ENCODE results near the gene RPUSD3. TPM values are rescaled to one million over a fixed set of nuclear protein-coding genes. Genes with fewer than 3 reads are reported as not detected.

RPUSD3 gene
- total and polyA plus RNA-seq, 2 donors (not counting 3 experiments of a cell fraction or from before 2014, with no cell fraction given), result 38.9 to 56.6 TPM

DNA sequence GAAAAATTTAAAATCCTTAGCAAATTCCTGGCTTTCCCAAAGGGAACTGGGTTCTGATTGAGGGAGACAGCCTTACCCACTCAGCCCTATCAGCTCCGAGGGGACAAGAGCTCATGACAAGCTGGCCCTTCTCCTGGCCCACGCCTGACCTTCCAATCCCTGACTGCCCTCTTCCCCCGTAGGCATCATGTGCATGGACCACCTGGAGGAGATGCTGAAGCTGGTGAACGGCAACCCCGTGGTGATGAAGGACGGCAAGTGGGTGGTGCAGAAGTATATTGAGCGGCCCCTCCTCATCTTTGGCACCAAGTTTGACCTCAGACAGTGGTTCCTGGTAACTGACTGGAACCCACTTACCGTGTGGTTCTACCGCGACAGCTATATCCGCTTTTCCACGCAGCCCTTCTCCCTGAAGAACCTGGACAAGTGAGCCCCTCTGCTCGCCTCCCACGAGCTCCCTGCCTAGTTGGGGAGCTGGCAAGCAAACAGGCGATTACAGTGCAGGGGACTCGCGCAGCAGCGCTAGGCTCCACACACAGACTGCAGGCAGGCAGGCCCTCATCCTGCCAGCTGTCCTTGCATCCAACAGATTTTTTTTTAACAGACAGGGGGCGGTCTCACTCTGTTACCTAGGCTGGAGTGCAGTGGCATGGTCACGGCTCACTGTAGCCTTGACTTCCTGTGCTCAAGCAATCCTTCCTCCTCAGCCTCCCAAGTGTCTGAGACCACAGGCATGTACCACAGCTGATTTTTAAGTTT is 16.8 kb downstream of the RPUSD3 start:
- intact Hi-C loops (cut with micrococcal nuclease), result no loop called here
- Histone ChIP-seq H3K27me3 (ENCODE audit: control insufficient read depth in 2 of 2, insufficient read depth in 2 of 2, low read length in 2 of 2) (no peaks in the 10 kb centered on the region), H2AFZ (ENCODE audit: low read depth, low read length) (no peak overlapping the region), H3K27ac (ENCODE audit: insufficient read depth, low read depth, low read length) (no peak overlapping the region), H3K79me2 (ENCODE audit: control insufficient read depth, insufficient read depth, low read length) (no peaks in the 10 kb centered on the region), H3K9ac (replicated peaks; ENCODE audit: extremely low read depth, insufficient read depth, low read length) (no peak overlapping the region), H3K36me3 (ENCODE audit: control insufficient read depth in 2 of 2, extremely low read depth in 1 of 2, insufficient read depth in 2 of 2, low read length in 2 of 2) (peaks cover 0 to 7% of the 10 kb centered on the region in 2 experiments), H3K9me3 (replicated peaks; ENCODE audit: control insufficient read depth, insufficient read depth, low read length) (no peaks in the 10 kb centered on the region), H3K4me3 (replicated peaks in 1 of 3; ENCODE audit: insufficient read depth in 1 of 3, low read depth in 1 of 3, low read length in 3 of 3) (no peak overlapping the region), H3K4me2 (ENCODE audit: insufficient read depth, low read length) (no peak overlapping the region), H3K9me1 (replicated peaks; ENCODE audit: control insufficient read depth, extremely low read depth, insufficient read depth, low read length) (no peaks in the 10 kb centered on the region), H4K20me1 (replicated peaks; ENCODE audit: control insufficient read depth, extremely low read depth, insufficient read depth, low read length) (no peaks in the 10 kb centered on the region), H3K4me1 (ENCODE audit: control insufficient read depth, extremely low read depth, insufficient read depth, low read length) (no peaks in the 10 kb centered on the region)
- ChIA-PET POLR2A (no interaction called here), CTCF (interaction anchor here (0.7 to 2.2 kb wide), 6 partner anchors 11 to 161 kb away, joined by 3 to 8 read pairs (median 4); no protein-coding TSS in a partner anchor)
- dilution Hi-C loops (cut with MboI; ENCODE audit: extremely low pct_ligation_motif_present, low sequenced_read_pairs), result no loop called here
- FAIRE-seq (peak; percentile 73), DNase-seq (ENCODE audit: low read depth, low spot score) (no peak)
- TF ChIP-seq JUN (IDR thresholded peaks at IDR 0.05; ENCODE audit: borderline replicate concordance, insufficient read depth, insufficient read length, low read depth), result no peak
- TF ChIP-seq, protein P1, sequence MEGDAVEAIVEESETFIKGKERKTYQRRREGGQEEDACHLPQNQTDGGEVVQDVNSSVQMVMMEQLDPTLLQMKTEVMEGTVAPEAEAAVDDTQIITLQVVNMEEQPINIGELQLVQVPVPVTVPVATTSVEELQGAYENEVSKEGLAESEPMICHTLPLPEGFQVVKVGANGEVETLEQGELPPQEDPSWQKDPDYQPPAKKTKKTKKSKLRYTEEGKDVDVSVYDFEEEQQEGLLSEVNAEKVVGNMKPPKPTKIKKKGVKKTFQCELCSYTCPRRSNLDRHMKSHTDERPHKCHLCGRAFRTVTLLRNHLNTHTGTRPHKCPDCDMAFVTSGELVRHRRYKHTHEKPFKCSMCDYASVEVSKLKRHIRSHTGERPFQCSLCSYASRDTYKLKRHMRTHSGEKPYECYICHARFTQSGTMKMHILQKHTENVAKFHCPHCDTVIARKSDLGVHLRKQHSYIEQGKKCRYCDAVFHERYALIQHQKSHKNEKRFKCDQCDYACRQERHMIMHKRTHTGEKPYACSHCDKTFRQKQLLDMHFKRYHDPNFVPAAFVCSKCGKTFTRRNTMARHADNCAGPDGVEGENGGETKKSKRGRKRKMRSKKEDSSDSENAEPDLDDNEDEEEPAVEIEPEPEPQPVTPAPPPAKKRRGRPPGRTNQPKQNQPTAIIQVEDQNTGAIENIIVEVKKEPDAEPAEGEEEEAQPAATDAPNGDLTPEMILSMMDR (IDR thresholded peaks at IDR 0.05; ENCODE audit: extremely low read depth in 1 of 2, insufficient read depth in 1 of 2, low read depth in 1 of 2, low read length in 2 of 2), result peak; percentile 16 to 30
- no TSS peak for BruUV-seq (replicated peaks)

DNA sequence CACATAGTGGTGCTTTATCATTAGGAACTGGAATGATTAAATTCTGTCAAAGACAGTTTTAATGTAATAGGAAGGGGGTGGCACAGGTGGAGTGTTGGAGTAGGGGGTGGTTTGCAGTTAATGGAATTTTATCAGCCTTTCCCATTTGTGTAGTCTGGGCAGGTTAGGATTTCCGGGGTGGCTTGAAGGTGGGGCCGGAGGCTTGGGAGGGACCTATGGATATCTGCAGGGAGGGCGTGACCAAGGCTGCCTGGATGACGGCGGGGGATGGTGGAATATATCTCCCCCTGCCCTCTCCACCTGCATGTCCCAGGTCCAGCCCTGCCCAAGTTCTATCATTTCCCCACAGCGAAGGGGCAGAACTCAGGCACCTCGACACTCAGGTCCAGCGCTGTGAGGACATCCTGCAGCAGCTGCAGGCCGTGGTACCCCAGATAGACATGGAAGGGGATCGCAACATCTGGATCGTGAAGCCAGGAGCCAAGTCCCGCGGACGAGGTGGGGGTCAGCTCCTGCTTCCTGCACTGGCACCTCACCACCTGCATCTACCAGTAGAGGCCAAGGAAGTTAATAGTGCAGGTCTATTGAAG is 18.3 kb downstream of the RPUSD3 start:
- no peak overlapping the region for H2AFZ ChIP-seq (ENCODE audit: low read depth, low read length)
- H3K9me3 ChIP-seq (replicated peaks; ENCODE audit: control insufficient read depth, insufficient read depth, low read length), result no peaks in the 10 kb centered on the region
- dilution Hi-C loops (cut with MboI; ENCODE audit: extremely low pct_ligation_motif_present, low sequenced_read_pairs), result no loop called here
- H3K79me2 ChIP-seq (ENCODE audit: control insufficient read depth, insufficient read depth, low read length), result no peaks in the 10 kb centered on the region
- ChIA-PET POLR2A (no interaction called here), CTCF (interaction anchor here (1.1 to 1.7 kb wide), 2 partner anchors 17 to 121 kb away, joined by 3 to 4 read pairs; no protein-coding TSS in a partner anchor)
- no peak for FAIRE-seq
- no peak overlapping the region for H3K4me2 ChIP-seq (ENCODE audit: insufficient read depth, low read length)
- TF ChIP-seq GATA2 (IDR thresholded peaks at IDR 0.05; ENCODE audit: insufficient read depth, insufficient read length, low read depth, low read length), result no peak
- TF ChIP-seq, protein P1 (IDR thresholded peaks at IDR 0.05; ENCODE audit: extremely low read depth in 1 of 2, insufficient read depth in 1 of 2, low read depth in 1 of 2, low read length in 2 of 2), result no peak
- no peak for TF ChIP-seq MYC (IDR thresholded peaks at IDR 0.05; ENCODE audit: low read depth, low read length)
- TF ChIP-seq POLR2AphosphoS5 (IDR thresholded peaks at IDR 0.05; ENCODE audit: insufficient read depth, low read depth, low read length), result no peak
- no peak for TF ChIP-seq POLR2A (IDR thresholded peaks at IDR 0.05; ENCODE audit: low read depth, low read length)
- TF ChIP-seq, protein P2, sequence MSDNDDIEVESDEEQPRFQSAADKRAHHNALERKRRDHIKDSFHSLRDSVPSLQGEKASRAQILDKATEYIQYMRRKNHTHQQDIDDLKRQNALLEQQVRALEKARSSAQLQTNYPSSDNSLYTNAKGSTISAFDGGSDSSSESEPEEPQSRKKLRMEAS (IDR thresholded peaks at IDR 0.05; ENCODE audit: insufficient read depth, insufficient read length), result no peak
- no peak for TF ChIP-seq FOS (IDR thresholded peaks at IDR 0.05; ENCODE audit: borderline replicate concordance, insufficient read depth, low read length)
- TF ChIP-seq EZH2 (IDR thresholded peaks at IDR 0.05; ENCODE audit: borderline replicate concordance, low read depth, low read length, severe bottlenecking), result no peak
- no peak for TF ChIP-seq JUN (IDR thresholded peaks at IDR 0.05; ENCODE audit: borderline replicate concordance, insufficient read depth, insufficient read length, low read depth)
- H3K27me3 ChIP-seq (ENCODE audit: control insufficient read depth in 2 of 2, insufficient read depth in 2 of 2, low read length in 2 of 2), result no peaks in the 10 kb centered on the region
- intact Hi-C loops (cut with micrococcal nuclease), result no loop called here
- DNase-seq (ENCODE audit: low read depth, low spot score), result no peak
- no peak overlapping the region for H3K4me3 ChIP-seq (replicated peaks in 1 of 3; ENCODE audit: insufficient read depth in 1 of 3, low read depth in 1 of 3, low read length in 3 of 3)
- H3K4me1 ChIP-seq (ENCODE audit: control insufficient read depth, extremely low read depth, insufficient read depth, low read length), result no peaks in the 10 kb centered on the region
- H3K36me3 ChIP-seq (ENCODE audit: control insufficient read depth in 2 of 2, extremely low read depth in 1 of 2, insufficient read depth in 2 of 2, low read length in 2 of 2), result peaks cover 0 to 7% of the 10 kb centered on the region in 2 experiments
- no peak overlapping the region for H3K27ac ChIP-seq (ENCODE audit: insufficient read depth, low read depth, low read length)
- H3K9ac ChIP-seq (replicated peaks; ENCODE audit: extremely low read depth, insufficient read depth, low read length), result no peak overlapping the region
- no peaks in the 10 kb centered on the region for H3K9me1 ChIP-seq (replicated peaks; ENCODE audit: control insufficient read depth, extremely low read depth, insufficient read depth, low read length)
- no peaks in the 10 kb centered on the region for H4K20me1 ChIP-seq (replicated peaks; ENCODE audit: control insufficient read depth, extremely low read depth, insufficient read depth, low read length)
- no TSS peak for BruUV-seq (replicated peaks)

All from endothelial cell of umbilical vein (primary cell).